ENCODE data around the gene RFT1. TPM values are rescaled to one million over a fixed set of nuclear protein-coding genes. Genes with fewer than 3 reads are reported as not detected.

RFT1 gene
- total RNA-seq, 1 experiment from 2014 or later: 22.7 TPM

DNA sequence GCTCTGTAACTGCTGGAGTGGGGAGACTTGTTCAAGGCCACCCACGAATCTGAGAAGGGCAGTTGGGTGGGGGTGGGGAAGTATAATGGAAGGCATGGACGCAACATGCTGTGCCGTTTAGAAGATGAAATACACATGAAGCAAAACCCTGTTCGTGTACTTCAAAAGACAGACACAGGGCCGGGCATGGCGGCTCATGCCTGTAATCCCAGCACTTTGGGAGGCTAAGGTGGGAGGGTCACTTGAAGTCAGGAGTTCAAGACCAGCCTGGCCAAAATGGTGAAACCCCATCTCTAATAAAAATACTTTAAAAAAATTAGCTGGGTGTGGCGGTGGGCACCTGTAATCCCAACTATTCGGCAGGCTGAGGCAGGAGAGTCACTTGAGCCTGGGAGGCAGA, 47.5 kb downstream of the RFT1 start:
- DNase-seq (ENCODE audit: low read depth, low spot score): no peak
- in situ Hi-C loops (cut with HindIII; ENCODE audit: low pct_unique_long_range_greater_than_20kb, low sequenced_read_pairs): no loop called here

DNA sequence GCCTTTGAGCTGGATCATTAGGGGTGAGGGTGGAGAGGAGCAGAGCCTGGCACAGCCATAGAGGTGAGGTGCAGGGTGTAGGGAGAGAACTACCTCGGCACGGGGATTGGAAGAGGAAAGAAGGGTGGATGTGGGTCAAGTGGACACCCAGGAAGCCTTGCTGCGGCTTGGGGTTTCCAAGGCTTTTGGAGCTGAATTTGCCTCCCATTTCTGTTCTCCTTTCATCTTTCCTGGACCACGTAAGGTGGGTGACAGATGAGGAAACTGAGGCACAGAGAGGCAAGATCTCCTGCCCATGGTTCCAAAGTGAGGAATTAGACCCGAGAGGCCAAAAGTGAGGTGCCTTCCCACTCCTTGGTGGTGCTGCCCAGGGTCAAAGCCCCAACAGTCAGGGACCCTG, 48.9 kb downstream of the RFT1 start:
- DNase-seq (ENCODE audit: low read depth, low spot score): no peak
- in situ Hi-C loops (cut with HindIII; ENCODE audit: low pct_unique_long_range_greater_than_20kb, low sequenced_read_pairs): no loop called here

DNA sequence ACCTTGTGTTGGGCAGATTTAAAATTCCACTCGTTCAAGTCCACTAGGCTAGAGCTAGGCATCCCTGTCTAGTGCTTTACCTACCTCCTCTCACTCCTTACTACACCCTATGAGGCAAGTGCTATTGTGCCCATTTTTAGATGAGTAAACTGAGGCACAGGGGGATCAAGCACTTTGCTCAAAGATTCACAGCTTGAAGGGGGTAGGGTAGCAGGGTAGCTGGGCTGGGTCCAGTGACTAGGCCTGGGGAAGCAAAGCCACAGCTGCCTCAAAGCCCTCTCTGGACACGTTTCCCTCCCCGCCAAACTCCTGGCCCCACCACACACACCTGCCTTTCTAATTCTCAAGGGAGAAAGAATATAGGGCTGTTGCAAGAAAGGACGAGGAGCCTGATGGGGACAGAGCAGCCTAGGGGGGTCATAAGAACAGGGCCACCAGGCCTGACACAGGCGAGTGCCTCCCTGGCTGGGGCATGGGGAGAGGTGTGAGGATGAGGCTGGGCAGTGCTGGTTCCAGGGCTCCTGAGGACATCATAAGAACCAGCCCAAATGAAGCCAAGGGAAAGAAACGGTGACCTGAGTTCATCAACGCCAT, 49.5 kb downstream of the RFT1 start:
- no peak for DNase-seq (ENCODE audit: low read depth, low spot score)

DNA sequence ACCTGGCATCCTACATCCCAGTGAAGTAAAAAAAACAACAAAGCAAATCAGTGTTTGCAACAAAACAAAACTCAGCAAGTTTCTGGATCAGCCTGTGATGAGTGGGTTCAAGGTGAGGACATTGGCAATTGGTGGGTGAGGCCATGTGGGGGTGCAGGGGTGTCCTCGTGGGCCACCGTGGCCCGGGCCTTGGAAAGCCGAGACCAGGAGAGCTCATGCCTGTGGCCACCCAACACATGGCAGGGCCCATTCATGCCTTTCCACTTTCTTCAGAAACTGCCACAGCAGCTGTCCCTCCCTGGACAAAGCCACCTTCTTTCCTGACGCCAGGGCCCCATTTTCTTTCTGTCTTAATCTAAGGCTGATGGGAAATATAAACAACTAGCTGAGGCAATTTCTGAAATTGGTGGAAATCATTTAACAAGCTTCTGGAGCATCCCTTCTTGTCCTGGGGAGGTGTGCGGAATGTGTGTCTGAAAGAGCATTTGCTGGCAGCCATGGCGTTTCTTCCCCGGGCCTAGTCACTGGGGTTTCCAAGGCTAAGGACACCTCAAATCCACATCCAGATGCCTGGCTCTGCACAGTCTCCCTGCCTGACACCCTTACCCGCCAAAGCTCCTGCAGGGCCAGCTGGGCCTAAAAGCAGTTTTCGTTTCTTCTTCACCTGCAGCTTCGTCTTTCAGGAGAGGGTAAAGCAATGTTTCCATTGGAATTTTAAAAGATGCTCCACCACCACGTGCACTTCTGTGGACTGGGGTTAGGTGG, 50.3 kb downstream of the RFT1 start:
- in situ Hi-C loops (cut with HindIII; ENCODE audit: low pct_unique_long_range_greater_than_20kb, low sequenced_read_pairs): no loop called here

More for the DNA sequence above, 49.5 kb downstream of the RFT1 start:
- in situ Hi-C loops (cut with HindIII; ENCODE audit: low pct_unique_long_range_greater_than_20kb, low sequenced_read_pairs): no loop called here

DNA sequence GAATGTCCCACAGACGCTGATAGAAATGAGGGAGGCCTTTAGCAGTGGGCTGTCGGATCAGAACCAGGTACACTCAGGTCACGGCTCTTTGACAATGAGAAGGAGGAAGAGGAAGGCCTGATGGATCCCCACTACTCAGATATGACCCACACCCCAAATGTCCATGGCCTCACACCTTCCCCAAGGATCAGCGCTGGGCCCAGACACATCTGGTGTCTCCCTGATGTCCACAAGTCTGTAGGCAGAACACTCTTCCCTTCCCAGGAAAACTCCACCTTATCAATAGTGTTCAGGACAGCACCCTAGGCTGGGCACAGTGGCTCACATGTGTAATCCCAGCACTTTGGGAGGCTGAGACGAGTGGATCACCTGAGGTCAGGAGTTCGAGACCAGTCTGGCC, 51.1 kb downstream of the RFT1 start:
- in situ Hi-C loops (cut with HindIII; ENCODE audit: low pct_unique_long_range_greater_than_20kb, low sequenced_read_pairs): no loop called here
- DNase-seq (ENCODE audit: low read depth, low spot score): no peak

More for the DNA sequence above, 50.3 kb downstream of the RFT1 start:
- DNase-seq (ENCODE audit: low read depth, low spot score): no peak

DNA sequence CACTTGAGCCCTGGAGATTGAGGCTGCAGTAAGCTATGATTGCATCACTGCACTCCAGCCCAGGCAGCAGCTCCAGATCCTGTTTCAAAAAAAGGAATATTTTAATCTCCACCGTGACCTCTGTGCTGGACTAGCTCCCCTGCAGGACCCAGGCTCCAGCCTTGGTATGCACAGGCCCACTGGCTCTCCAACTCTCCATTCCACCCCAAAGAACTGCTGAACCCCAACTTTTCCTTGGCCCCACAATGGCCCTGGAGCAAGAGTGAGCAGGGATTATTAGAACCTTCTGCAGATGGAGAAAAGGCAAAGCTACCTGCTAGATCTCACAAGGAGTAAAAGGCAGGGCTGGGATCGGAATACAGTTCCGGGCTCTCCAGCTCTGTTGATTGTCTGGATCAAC, 51.6 kb downstream of the RFT1 start:
- in situ Hi-C loops (cut with HindIII; ENCODE audit: low pct_unique_long_range_greater_than_20kb, low sequenced_read_pairs): no loop called here
- no peak for DNase-seq (ENCODE audit: low read depth, low spot score)

DNA sequence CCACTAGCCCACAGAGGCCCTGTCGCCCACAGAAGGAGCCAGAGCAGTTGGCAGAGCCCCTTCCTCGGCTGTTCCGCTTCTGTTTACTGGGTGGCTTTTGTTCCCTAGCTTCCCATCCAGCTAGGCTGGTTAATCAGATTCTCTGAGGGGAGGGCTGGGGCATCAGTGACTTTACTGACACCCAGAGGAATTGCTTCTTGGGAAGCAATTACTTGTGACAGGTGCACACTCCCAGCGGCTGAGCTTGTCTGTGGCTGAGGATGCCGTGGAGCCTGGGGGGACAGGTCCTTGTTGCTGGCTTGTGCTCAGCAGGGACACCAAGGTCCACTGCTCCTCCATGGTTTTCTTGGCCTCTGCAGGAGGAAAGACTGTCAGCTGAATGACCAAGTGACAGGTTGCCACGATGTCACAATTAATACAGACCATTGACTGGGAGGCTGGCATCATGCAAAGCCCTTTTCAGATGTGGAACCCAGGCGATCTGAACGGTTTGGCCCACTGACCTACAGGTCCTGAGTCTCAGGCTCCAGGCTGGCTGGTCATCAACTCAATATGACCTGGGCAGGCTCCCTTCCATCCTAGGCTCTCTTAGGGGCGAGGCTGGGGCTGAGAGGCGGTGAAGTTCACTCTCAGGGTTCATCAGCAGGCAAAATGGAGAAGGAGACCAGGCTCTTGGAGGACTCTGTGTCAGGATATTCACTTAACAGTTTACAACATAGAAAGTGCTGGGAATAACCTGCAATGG, 52.6 kb downstream of the RFT1 start:
- no peak for DNase-seq (ENCODE audit: low read depth, low spot score)
- in situ Hi-C loops (cut with HindIII; ENCODE audit: low pct_unique_long_range_greater_than_20kb, low sequenced_read_pairs): no loop called here

DNA sequence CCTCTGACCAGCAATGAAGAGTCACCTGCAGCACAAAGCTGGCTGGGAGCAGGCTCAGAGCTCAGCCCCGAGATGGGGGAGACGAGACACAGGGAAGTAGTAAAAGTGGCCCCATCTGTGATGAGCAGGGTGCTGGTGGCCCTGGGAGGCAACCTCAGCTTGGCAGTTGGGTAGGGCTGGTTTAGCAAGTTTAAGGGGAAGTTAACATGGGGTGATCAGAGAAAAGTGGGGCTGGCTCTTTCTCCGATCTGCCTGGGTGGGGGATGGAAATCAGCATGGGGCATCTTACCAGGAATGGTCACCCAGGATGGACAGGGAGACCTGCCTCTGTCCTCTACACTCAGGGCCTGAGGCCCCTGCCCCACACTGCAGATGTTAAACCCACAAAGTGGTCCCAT, 54.5 kb downstream of the RFT1 start:
- in situ Hi-C loops (cut with HindIII; ENCODE audit: low pct_unique_long_range_greater_than_20kb, low sequenced_read_pairs): no loop called here

DNA sequence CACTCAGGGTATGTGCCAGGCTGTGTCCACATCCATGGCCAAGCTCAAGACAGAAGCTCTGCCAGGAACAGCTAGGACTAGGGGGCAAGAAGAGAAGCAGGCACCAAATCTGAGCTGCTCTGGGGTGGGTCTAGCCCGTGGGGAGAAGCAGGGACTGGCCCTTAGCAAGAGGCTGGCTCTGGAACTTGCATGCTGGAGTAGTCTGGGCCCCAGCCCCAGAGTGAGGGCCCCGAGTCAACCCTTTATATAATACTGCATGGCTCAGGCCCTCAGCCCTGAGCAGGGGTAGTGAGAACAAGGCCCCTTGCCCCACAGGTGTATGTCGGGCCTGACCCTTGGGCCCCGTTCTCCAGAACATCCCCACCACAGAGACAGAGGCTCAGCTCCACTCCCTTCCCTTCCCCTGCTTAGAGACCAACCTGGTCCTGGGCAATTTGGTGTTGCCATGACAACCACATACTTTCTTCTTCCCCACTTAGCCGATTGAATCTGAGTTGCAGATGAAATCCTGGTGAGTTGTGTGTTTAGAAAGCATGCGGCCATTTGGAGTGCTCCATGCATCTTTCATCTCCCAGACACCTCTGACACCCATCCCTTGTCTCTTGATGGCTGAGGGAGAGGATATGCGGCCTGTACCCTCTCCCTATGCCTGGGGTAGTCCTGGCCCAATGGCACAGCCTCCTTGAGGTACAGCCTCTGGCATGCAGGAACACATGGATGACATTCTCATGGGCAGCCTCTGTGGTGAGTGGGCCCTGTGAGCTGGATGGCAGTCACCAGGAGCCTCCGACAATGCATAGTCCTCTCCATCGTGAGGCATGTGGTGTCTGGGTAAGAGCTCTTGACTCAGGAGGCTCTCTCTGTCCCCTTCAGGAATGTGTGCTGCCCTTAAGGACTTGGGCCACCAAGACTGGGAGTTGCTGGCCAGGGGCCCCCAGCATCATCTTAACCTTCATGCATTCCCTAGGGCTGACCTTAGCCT, 55.2 kb downstream of the RFT1 start:
- in situ Hi-C loops (cut with HindIII; ENCODE audit: low pct_unique_long_range_greater_than_20kb, low sequenced_read_pairs): no loop called here
- no peak for DNase-seq (ENCODE audit: low read depth, low spot score)

More for the DNA sequence above, 54.5 kb downstream of the RFT1 start:
- DNase-seq (ENCODE audit: low read depth, low spot score): no peak

DNA sequence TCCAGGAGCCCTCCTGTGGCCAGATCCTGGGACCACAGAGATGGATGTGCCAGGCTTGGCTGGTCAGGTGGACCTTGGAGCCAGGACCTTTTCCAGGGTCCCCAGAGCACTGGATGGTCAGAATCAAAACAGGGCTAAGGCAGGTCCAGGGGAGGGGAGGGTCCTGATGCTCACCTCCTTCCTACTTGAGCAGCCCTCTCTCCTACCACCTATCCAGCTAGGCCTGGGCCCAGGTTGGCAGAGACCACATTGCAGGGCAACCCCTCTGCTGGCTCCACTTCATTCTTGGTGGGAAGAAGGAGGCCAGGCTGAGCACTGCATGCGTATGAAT, 55.9 kb downstream of the RFT1 start:
- DNase-seq (ENCODE audit: low read depth, low spot score): no peak
- in situ Hi-C loops (cut with HindIII; ENCODE audit: low pct_unique_long_range_greater_than_20kb, low sequenced_read_pairs): no loop called here

DNA sequence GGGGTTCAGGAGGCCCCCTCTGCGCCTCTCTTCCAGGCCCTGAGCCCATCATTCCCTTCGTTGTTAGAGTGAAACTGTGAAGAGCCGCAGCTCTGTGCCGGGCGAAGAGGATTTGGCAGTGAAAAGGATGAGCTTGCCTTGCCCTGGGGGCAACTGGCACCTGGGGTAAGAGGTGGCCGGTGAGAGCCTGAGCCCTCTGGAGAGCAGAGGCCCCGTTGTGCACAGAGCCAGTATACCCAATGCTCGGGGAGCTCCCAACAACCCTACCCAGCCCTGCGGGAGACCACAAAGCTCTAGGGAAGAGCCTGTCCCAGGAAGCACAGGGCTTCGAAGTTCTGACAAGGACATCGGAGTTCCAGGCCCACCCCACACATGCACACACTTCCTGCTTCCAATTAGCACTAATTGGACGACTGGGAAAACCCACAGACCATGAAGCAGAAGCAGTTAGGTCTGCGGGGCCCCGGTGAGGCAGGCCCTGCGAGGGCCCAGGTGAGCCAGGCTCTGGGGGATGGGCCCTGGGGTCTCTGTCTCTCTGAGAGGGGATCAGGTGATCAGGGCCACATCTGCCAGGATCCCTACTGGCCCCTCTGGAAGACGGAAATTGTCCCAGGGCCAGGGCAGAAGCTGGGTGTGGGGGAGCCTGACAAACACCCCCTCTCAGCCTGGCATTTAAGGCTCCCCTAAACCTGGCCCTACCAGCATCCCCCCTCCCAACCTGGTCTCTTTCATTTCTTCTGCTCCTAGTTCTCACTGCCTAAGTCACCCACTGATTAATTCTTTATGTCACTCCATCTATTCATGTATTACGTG, 56.5 kb downstream of the RFT1 start:
- DNase-seq (ENCODE audit: low read depth, low spot score): no peak
- in situ Hi-C loops (cut with HindIII; ENCODE audit: low pct_unique_long_range_greater_than_20kb, low sequenced_read_pairs): no loop called here

DNA sequence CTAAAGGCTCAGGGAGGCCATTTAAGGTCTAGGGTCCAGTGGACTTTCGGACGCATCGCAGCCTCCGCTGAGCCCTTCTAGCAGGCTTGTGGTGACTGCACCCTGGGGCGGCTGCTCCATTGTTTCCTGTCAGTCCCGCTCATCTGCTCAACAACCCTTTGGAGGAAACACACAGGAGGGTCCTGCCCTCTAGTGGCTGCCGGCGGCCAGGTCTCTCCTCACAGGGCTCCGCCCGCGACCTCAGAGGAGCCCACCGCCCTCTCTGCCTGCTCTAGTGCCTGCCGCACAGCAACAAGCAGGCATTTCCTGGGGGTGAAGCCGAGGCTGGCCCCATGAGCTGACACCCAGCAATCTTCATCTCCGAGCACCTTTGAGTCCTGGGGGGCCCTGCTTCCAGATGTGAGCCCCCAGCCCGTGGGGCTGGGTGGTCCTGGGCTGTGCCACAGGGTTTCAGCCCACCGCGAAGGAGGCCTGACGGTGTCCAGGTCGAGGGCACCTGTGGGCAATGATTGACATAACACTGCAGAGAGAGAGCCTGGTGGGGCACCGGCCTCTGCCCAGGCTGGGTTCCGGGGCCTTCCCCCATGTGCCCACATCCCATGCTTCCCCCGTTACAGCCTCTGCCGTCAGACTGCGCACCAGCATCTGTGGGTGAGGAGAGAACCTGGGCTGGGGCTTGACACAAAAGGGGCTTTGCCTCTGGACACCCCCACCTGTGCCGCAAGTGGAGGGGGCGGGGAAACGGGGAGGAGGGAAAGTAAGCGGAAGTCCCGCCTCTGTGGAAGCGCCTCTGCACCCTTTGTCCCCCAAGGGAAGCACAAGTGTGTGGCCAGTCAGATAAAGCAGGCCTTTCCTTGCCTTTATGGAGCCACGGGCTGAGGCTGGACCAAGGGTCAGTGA, 57.3 kb downstream of the RFT1 start:
- in situ Hi-C loops (cut with HindIII; ENCODE audit: low pct_unique_long_range_greater_than_20kb, low sequenced_read_pairs): no loop called here
- peak; percentile 83 for DNase-seq (ENCODE audit: low read depth, low spot score)

DNA sequence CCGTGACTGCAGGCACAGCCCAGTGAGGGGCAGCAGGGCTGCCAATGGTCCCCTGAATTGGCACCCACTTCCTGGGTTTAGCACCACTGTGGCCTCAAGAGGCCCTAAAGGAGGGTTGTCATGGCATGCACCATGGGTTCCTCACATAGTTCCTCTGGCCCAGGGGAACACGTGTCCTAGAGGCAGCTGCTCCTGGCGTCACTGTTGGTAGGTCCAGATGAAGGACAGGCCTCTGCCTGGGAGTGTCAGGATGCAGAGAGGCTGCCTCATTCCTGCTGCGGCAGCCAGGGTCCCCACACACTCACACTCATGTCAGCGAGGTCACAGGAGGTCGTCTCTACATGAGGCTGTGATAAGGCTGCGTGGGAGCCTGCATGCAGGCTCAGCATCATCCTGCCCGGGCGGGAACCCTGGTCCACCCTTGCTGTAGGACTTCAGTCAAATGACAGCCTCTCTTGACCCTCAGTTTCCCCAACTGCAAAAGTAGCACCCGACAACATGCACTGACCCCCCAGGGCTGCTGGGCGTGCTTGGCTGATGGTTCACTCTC, 58.3 kb downstream of the RFT1 start:
- no peak for DNase-seq (ENCODE audit: low read depth, low spot score)
- in situ Hi-C loops (cut with HindIII; ENCODE audit: low pct_unique_long_range_greater_than_20kb, low sequenced_read_pairs): no loop called here

DNA sequence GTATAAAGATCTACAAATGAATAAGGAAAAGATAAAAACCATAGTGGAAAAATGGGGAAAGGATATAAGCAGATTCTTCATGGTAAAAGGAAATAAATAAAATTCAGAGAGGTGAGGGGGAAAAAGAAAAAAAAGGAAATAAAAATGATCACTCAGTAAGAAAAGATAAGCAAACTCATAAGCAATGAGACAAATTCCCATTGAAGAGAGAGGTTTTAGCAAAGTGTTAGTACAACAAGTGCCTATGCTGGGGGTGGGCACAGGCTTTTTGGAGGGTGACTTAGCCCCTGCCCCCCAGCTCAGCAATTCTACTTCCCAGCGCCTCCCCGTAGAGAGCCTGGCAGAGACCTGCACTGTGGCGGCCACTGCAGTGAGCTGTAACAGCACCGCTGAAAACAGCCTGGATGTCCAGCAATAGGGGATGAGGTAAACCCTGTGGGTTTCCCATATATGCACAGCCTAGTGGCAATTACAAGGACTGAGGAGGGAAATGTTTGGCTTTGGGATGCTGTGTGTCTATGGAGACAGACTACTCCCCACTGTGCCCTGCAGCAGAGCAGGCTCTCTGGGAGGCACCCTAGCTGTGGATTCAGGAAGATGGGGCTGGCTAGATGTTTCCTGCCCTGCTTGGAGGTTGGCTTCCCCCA, 60.7 kb downstream of the RFT1 start:
- peak; percentile 34 for DNase-seq (ENCODE audit: low read depth, low spot score)
- in situ Hi-C loops (cut with HindIII; ENCODE audit: low pct_unique_long_range_greater_than_20kb, low sequenced_read_pairs): no loop called here

DNA sequence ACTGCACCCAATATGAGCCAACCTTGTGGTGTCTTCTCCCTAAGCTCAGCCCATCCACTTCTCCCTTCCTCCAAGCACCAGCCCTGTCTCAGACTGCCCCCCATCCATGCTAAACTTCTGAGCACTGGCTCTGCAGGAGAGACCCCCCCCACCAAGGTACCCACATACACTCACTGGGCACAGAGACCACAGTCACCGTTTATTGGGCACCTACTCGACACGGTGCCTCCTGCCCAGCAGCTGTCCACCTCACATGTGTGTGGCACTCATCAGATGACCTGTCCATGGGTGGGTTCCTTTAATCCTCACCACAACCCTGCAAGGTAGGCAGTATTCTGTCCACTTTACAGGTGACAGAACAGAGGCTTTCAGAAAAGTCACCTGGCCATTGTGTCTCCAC, 62.1 kb downstream of the RFT1 start:
- in situ Hi-C loops (cut with HindIII; ENCODE audit: low pct_unique_long_range_greater_than_20kb, low sequenced_read_pairs): no loop called here
- no peak for DNase-seq (ENCODE audit: low read depth, low spot score)

Measured in SK-MEL-5 (cell line).